ENCODE results near the gene IGF2BP2.
A peak's percentile ranks its signal among the peaks of the same experiment; 100 is the strongest.

The IGF2BP2 gene

GRCh38 chr3:185828755-185829154, 3.9 kb upstream of the IGF2BP2 start:
- in situ Hi-C loops (cut with HindIII; ENCODE audit: low sequenced_read_pairs): no loop called here
- DNase-seq (ENCODE audit: low read depth, low spot score): no peak
- no peak for TF ChIP-seq CTCF (IDR thresholded peaks at IDR 0.05; ENCODE audit: low read depth, low read length)
- no peak overlapping the region for H3K4me3 ChIP-seq (ENCODE audit: low read depth, low read length)

DNA sequence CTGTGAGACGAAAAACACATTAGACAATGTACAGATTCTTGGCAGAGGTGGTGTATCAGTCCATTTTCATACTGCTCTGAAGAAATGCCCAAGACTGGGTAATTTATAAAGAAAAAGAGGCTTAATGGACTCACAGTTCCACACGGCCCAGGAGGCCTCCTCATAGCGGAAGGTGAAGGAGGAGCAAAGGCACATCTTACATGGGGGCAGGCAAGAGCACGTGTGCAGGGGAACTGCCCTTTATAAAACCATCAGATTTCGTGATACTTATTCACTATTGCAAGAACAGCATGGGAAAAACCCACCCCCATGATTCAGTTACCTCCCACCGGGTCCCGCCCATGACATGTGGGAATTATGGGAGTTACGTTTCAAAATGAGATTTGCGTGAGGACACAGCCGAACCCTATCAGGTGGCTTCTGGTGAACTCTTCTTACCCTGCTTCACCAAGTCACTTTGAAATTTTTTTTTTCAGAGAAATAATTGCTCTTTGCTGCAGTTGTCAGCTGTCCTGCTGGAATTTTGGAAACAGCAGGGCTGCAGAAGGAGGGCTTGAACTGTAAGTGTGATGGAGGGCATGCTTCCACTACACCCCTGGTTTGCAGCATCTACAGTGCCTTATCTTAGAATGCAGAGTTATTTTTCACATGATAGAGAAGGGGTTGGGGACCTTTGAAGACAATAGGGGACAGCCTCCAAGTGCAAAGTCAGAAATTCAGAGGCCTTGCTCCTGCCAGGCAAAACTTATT, 2.9 kb upstream of the IGF2BP2 start:
- in situ Hi-C loops (cut with HindIII; ENCODE audit: low sequenced_read_pairs): no loop called here
- no peak overlapping the region for H3K4me3 ChIP-seq (ENCODE audit: low read depth, low read length)
- TF ChIP-seq CTCF (IDR thresholded peaks at IDR 0.05; ENCODE audit: low read depth, low read length): no peak
- no peak for DNase-seq (ENCODE audit: low read depth, low spot score)

GRCh38 chr3:185825639-185826481, 1.0 kb upstream of the IGF2BP2 start:
- H3K4me3 ChIP-seq (ENCODE audit: low read depth, low read length): peak overlapping the region; percentile 90
- in situ Hi-C loops (cut with HindIII; ENCODE audit: low sequenced_read_pairs): no loop called here
- no peak for DNase-seq (ENCODE audit: low read depth, low spot score)
- no peak for TF ChIP-seq CTCF (IDR thresholded peaks at IDR 0.05; ENCODE audit: low read depth, low read length)

DNA sequence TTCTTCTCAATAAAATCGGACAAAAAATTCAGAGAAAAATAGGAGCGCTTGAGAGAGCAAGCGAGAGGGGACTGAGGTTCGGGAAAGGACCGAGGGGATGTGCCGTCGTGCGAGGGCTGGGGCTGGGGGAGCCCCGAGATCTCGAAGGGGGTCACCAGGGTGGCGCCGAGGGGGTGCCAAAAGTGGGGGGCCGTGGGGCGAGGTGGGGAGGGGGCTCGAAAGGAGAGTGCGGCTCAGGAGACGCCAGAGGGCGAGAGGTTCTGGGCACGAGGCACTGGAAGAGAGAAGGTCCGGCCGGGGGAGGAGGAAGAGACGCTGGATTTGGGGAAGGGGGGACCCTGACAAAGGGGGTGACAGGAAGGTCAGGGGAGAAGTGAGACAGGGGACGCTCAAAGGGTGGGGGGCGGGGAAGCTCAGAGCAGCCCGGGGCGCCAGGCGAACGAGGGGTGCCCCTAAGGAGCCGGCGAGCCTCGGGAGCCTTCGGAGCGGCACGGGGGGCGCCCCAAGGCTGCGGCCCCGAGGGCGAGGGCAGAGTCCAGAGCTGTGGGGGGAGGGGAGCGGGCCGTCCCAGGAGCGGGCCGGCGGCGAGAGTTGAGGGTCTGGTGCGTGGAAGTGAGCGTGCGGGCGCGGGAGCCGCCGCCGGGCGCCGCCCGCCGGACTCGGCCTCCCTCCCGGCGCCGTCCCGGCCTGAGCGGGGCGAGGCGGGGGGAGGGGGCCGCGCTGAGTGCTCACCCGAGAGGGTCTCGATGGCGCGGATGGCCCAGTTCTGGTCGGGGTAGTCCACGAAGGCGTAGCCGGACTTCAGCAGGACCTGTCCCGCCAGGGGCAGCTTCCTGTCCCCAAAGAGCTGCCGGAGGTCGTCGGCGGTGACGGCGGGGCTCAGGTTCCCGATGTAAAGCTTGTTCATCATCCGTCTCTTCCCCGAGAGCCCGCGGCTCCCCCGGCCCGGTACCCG, 514 bp downstream of the IGF2BP2 start:
- no peak for TF ChIP-seq CTCF (IDR thresholded peaks at IDR 0.05; ENCODE audit: low read depth, low read length)

GRCh38 chr3:185823078-185824044, 1.5 kb downstream of the IGF2BP2 start:
- TF ChIP-seq CTCF (IDR thresholded peaks at IDR 0.05; ENCODE audit: low read depth, low read length): no peak
- no peak for DNase-seq (ENCODE audit: low read depth, low spot score)
- peak overlapping the region; percentile 90 for H3K4me3 ChIP-seq (ENCODE audit: low read depth, low read length)
- in situ Hi-C loops (cut with HindIII; ENCODE audit: low sequenced_read_pairs): no loop called here

More for the DNA sequence above, 514 bp downstream of the IGF2BP2 start:
- H3K4me3 ChIP-seq (ENCODE audit: low read depth, low read length): peak overlapping the region; percentile 90
- in situ Hi-C loops (cut with HindIII; ENCODE audit: low sequenced_read_pairs): no loop called here
- DNase-seq (ENCODE audit: low read depth, low spot score): no peak

Measured in astrocyte of the spinal cord (primary cell).